ENCODE results near the gene IRF4. TPM values are rescaled to one million over a fixed set of nuclear protein-coding genes. Genes with fewer than 3 reads are reported as not detected.
"Not testable (repeated sequence)": the region's sequence is repeated elsewhere in the genome, so short reads cannot be mapped to it uniquely, and the experiment has no call there.

IRF4 gene
- total RNA-seq, 2 experiments from 2014 or later, result 16.9 to 20.8 TPM

DNA sequence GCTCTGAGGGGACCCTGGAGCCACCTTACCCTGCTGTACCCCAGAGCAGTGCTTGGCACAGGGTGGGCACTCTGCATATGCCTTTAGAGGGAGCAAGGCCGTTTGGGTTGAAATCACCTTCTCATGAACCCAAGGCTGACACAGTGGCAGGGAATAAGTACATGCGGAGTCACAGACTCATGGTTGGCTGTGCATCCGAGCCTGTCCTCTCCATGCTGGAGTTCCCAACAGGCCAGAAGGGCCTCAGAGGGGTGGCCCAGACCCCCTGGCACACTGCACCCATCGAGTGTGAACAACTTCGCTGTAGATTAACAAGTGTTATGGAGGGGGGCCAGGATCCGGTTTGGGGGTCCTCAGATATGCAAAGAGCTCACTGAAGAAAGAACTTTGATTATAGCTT is 21.0 kb upstream of the IRF4 start:
- ChIA-PET POLR2A (no interaction called here), CTCF (no interaction called here)
- TF ChIP-seq CTCF (IDR thresholded peaks at IDR 0.05), result no peak
- Mint-ChIP-seq H3K4me3 (no peak overlapping the region), H3K27me3 (peaks cover 38% of the 10 kb centered on the region), H3K4me1 (ENCODE audit: low read depth) (no peaks in the 10 kb centered on the region), H3K36me3 (ENCODE audit: low read depth) (no peaks in the 10 kb centered on the region), H3K27ac (no peak overlapping the region), H3K9me3 (peaks cover 3% of the 10 kb centered on the region)
- peaks cover 0 to 63% of the 10 kb centered on the region in 2 experiments for H3K9me3 ChIP-seq (ENCODE audit: control insufficient read depth in 1 of 2, insufficient read depth in 1 of 2, low read length in 2 of 2)
- no peaks in the 10 kb centered on the region for H3K36me3 ChIP-seq (ENCODE audit: insufficient read depth, low read length)
- H3K27ac ChIP-seq (ENCODE audit: low read depth in 1 of 2, low read length in 2 of 2), result no peak overlapping the region
- peaks cover 0 to 2% of the 10 kb centered on the region in 2 experiments for H3K27me3 ChIP-seq (ENCODE audit: control insufficient read depth in 1 of 2, insufficient read depth in 2 of 2, low read length in 2 of 2)
- intact Hi-C loops (cut with DNase I, micrococcal nuclease), result no loop called here
- ATAC-seq (ENCODE audit: poor library complexity), result no peak
- H3K4me1 ChIP-seq (ENCODE audit: insufficient read depth, low read length), result peaks cover 5% of the 10 kb centered on the region
- DNase-seq, result no peak
- H3K4me3 ChIP-seq (ENCODE audit: low read length), result no peak overlapping the region

- H3K9me3 Mint-ChIP-seq; H3K4me3 ChIP-seq (ENCODE audit: low read length); H3K4me3 Mint-ChIP-seq; POLR2A ChIA-PET; H3K36me3 ChIP-seq (ENCODE audit: insufficient read depth, low read length); intact Hi-C loops (cut with DNase I, micrococcal nuclease); H3K4me1 Mint-ChIP-seq (ENCODE audit: low read depth); H3K27me3 ChIP-seq (ENCODE audit: control insufficient read depth in 1 of 2, insufficient read depth in 2 of 2, low read length in 2 of 2); H3K36me3 Mint-ChIP-seq (ENCODE audit: low read depth); H3K27ac ChIP-seq (ENCODE audit: low read depth in 1 of 2, low read length in 2 of 2); H3K27ac Mint-ChIP-seq; ATAC-seq (ENCODE audit: poor library complexity); DNase-seq; H3K4me1 ChIP-seq (ENCODE audit: insufficient read depth, low read length); CTCF ChIA-PET: not testable (repeated sequence)
- peaks cover 0 to 62% of the 10 kb centered on the region in 2 experiments for H3K9me3 ChIP-seq (ENCODE audit: control insufficient read depth in 1 of 2, insufficient read depth in 1 of 2, low read length in 2 of 2)
- H3K27me3 Mint-ChIP-seq, result peaks cover 48% of the 10 kb centered on the region
These were observed 19.7 kb upstream of the IRF4 start for GRCh38 chr6:371851-372250.

DNA sequence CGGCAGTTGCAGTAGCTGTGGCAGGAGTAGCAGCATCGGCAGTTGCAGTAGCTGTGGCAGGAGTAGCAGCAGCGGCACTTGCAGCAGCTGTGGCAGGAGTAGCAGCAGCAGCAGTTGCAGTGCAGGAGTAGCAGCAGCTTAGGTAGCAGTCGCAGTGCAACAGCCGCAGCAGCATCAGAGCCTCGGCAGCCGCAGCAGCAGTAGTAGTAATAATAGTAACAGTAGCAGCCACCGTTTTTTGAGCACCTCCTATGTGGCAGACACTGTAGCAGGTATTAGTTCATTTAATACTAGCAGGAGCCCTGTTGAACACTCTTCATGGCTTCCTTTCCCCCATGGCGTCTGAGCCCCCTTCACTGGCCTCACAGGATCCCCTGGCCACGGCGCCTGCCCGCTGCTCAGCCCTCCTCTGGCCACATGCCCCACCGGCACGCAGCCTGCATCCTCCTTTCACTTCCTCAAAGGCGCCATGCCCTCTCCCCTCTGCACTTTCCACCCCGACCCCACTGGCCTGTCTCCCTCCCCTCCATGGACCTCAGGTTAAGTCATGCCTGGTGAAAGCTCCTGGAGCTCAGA is 19.1 kb upstream of the IRF4 start:
- Mint-ChIP-seq H3K27ac (no peak overlapping the region), H3K4me3 (no peak overlapping the region), H3K4me1 (ENCODE audit: low read depth) (no peaks in the 10 kb centered on the region), H3K9me3 (peaks cover 3% of the 10 kb centered on the region), H3K36me3 (ENCODE audit: low read depth) (no peaks in the 10 kb centered on the region), H3K27me3 (peaks cover 46% of the 10 kb centered on the region)
- H3K4me1 ChIP-seq (ENCODE audit: insufficient read depth, low read length), result peaks cover 5% of the 10 kb centered on the region
- POLR2A ChIA-PET, result no interaction called here
- ATAC-seq (ENCODE audit: poor library complexity), result no peak
- H3K27me3 ChIP-seq (ENCODE audit: control insufficient read depth in 1 of 2, insufficient read depth in 2 of 2, low read length in 2 of 2), result peaks cover 0 to 5% of the 10 kb centered on the region in 2 experiments
- peaks cover 0 to 59% of the 10 kb centered on the region in 2 experiments for H3K9me3 ChIP-seq (ENCODE audit: control insufficient read depth in 1 of 2, insufficient read depth in 1 of 2, low read length in 2 of 2)
- intact Hi-C loops (cut with DNase I, micrococcal nuclease), result no loop called here
- no peaks in the 10 kb centered on the region for H3K36me3 ChIP-seq (ENCODE audit: insufficient read depth, low read length)
- no peak for TF ChIP-seq CTCF (IDR thresholded peaks at IDR 0.05)
- no peak overlapping the region for H3K4me3 ChIP-seq (ENCODE audit: low read length)
- no peak overlapping the region for H3K27ac ChIP-seq (ENCODE audit: low read depth in 1 of 2, low read length in 2 of 2)
- peak in 1 of 14 experiments; percentile 23 for DNase-seq
- CTCF ChIA-PET, result no interaction called here

- no peak for TF ChIP-seq CTCF (IDR thresholded peaks at IDR 0.05)
- Histone ChIP-seq H3K27me3 (ENCODE audit: control insufficient read depth in 1 of 2, insufficient read depth in 2 of 2, low read length in 2 of 2) (peaks cover 0 to 5% of the 10 kb centered on the region in 2 experiments), H3K4me3 (ENCODE audit: low read length) (no peak overlapping the region), H3K36me3 (ENCODE audit: insufficient read depth, low read length) (no peaks in the 10 kb centered on the region), H3K4me1 (ENCODE audit: insufficient read depth, low read length) (peaks cover 5% of the 10 kb centered on the region), H3K9me3 (ENCODE audit: control insufficient read depth in 1 of 2, insufficient read depth in 1 of 2, low read length in 2 of 2) (peaks cover 0 to 59% of the 10 kb centered on the region in 2 experiments), H3K27ac (ENCODE audit: low read depth in 1 of 2, low read length in 2 of 2) (no peak overlapping the region)
- Mint-ChIP-seq H3K4me3 (no peak overlapping the region), H3K27me3 (peaks cover 45% of the 10 kb centered on the region), H3K36me3 (ENCODE audit: low read depth) (no peaks in the 10 kb centered on the region), H3K4me1 (ENCODE audit: low read depth) (no peaks in the 10 kb centered on the region), H3K9me3 (peaks cover 3% of the 10 kb centered on the region), H3K27ac (no peak overlapping the region)
- ATAC-seq (ENCODE audit: poor library complexity), result no peak
- ChIA-PET POLR2A (no interaction called here), CTCF (no interaction called here)
- no peak for DNase-seq
- intact Hi-C loops (cut with DNase I, micrococcal nuclease), result no loop called here
These were observed 18.5 kb upstream of the IRF4 start for GRCh38 chr6:373031-373430.
